ENCODE data around the gene CHRNA5.

The CHRNA5 gene

GRCh38 chr15:78527325-78527724 is 38.0 kb upstream of the CHRNA5 start:
- peak overlapping the region; percentile 41; the same call in 1 of the 2 replicates for H3K4me2 ChIP-seq (ENCODE audit: low read length)
- no peak overlapping the region for H3K9ac ChIP-seq (ENCODE audit: low read length)
- H3K79me2 ChIP-seq (ENCODE audit: insufficient read depth, low read length), result no peaks in the 10 kb centered on the region
- no peaks in the 10 kb centered on the region for H3K27me3 ChIP-seq (ENCODE audit: insufficient read depth, low read length)
- H3F3A ChIP-seq (ENCODE audit: insufficient read depth, low read length), result no peaks in the 10 kb centered on the region
- H3K36me3 ChIP-seq (ENCODE audit: insufficient read depth, low read length), result no peaks in the 10 kb centered on the region; the same call in 1 of the 2 replicates
- TF ChIP-seq CTCF (IDR thresholded peaks at IDR 0.05; ENCODE audit: low read length) (no peak), EZH2 (IDR thresholded peaks at IDR 0.05; ENCODE audit: borderline replicate concordance, low read length) (no peak)
- H3K9me2 ChIP-seq (ENCODE audit: low read depth, low read length), result no peaks in the 10 kb centered on the region
- no peaks in the 10 kb centered on the region for H3K9me3 ChIP-seq (ENCODE audit: low read length)
- no peak overlapping the region for H3K27ac ChIP-seq (ENCODE audit: low read depth, low read length, poor library complexity, severe bottlenecking)
- peaks cover 4% of the 10 kb centered on the region for H3K4me1 ChIP-seq (ENCODE audit: insufficient read depth, low read length, severe bottlenecking)
- peak overlapping the region; percentile 26 for H3K4me3 ChIP-seq (ENCODE audit: low read depth, low read length, poor library complexity, severe bottlenecking)
- no peaks in the 10 kb centered on the region for H4K20me1 ChIP-seq (ENCODE audit: insufficient read depth, low read length)
- H2AFZ ChIP-seq (ENCODE audit: low read length), result no peak overlapping the region

- no peak overlapping the region for H3K27ac ChIP-seq (ENCODE audit: low read depth, low read length, poor library complexity, severe bottlenecking)
- H2AFZ ChIP-seq (ENCODE audit: low read length), result no peak overlapping the region
- H3K9ac ChIP-seq (ENCODE audit: low read length), result no peak overlapping the region
- no peak overlapping the region for H3K4me3 ChIP-seq (ENCODE audit: low read depth, low read length, poor library complexity, severe bottlenecking)
- H3K4me2 ChIP-seq (ENCODE audit: low read length), result no peak overlapping the region
- no peaks in the 10 kb centered on the region for H3K9me3 ChIP-seq (ENCODE audit: low read length)
- H3K9me2 ChIP-seq (ENCODE audit: low read depth, low read length), result no peaks in the 10 kb centered on the region
- no peaks in the 10 kb centered on the region for H3K36me3 ChIP-seq (ENCODE audit: insufficient read depth, low read length)
- no peaks in the 10 kb centered on the region for H3K27me3 ChIP-seq (ENCODE audit: insufficient read depth, low read length)
- H3F3A ChIP-seq (ENCODE audit: insufficient read depth, low read length), result no peaks in the 10 kb centered on the region
- no peak for TF ChIP-seq CTCF (IDR thresholded peaks at IDR 0.05; ENCODE audit: low read length)
- TF ChIP-seq EZH2 (IDR thresholded peaks at IDR 0.05; ENCODE audit: borderline replicate concordance, low read length), result no peak
- no peaks in the 10 kb centered on the region for H4K20me1 ChIP-seq (ENCODE audit: insufficient read depth, low read length)
- no peaks in the 10 kb centered on the region for H3K79me2 ChIP-seq (ENCODE audit: insufficient read depth, low read length)
- no peaks in the 10 kb centered on the region for H3K4me1 ChIP-seq (ENCODE audit: insufficient read depth, low read length, severe bottlenecking)
Measured at GRCh38 chr15:78533331-78533730, 32.0 kb upstream of the CHRNA5 start.

- H3K36me3 ChIP-seq (ENCODE audit: insufficient read depth, low read length), result no peaks in the 10 kb centered on the region
- H3K27ac ChIP-seq (ENCODE audit: low read depth, low read length, poor library complexity, severe bottlenecking), result no peak overlapping the region
- H3K4me3 ChIP-seq (ENCODE audit: low read depth, low read length, poor library complexity, severe bottlenecking), result no peak overlapping the region
- H3K79me2 ChIP-seq (ENCODE audit: insufficient read depth, low read length), result peaks cover 7% of the 10 kb centered on the region
- no peaks in the 10 kb centered on the region for H3K27me3 ChIP-seq (ENCODE audit: insufficient read depth, low read length)
- no peak for TF ChIP-seq EZH2 (IDR thresholded peaks at IDR 0.05; ENCODE audit: borderline replicate concordance, low read length)
- no peak for TF ChIP-seq CTCF (IDR thresholded peaks at IDR 0.05; ENCODE audit: low read length)
- peaks cover 6% of the 10 kb centered on the region for H3K4me1 ChIP-seq (ENCODE audit: insufficient read depth, low read length, severe bottlenecking)
- no peak overlapping the region for H2AFZ ChIP-seq (ENCODE audit: low read length)
- no peaks in the 10 kb centered on the region for H3F3A ChIP-seq (ENCODE audit: insufficient read depth, low read length)
- no peaks in the 10 kb centered on the region for H3K9me2 ChIP-seq (ENCODE audit: low read depth, low read length)
- no peak overlapping the region for H3K9ac ChIP-seq (ENCODE audit: low read length)
- H3K4me2 ChIP-seq (ENCODE audit: low read length), result no peak overlapping the region
- no peaks in the 10 kb centered on the region for H4K20me1 ChIP-seq (ENCODE audit: insufficient read depth, low read length)
- no peaks in the 10 kb centered on the region for H3K9me3 ChIP-seq (ENCODE audit: low read length)
Measured at GRCh38 chr15:78536134-78536533, 29.2 kb upstream of the CHRNA5 start.
